ENCODE data around the gene ZNF546.
"Not testable (repeated sequence)": the region's sequence is repeated elsewhere in the genome, so short reads cannot be mapped to it uniquely, and the experiment has no call there.

ZNF546 gene

DNA sequence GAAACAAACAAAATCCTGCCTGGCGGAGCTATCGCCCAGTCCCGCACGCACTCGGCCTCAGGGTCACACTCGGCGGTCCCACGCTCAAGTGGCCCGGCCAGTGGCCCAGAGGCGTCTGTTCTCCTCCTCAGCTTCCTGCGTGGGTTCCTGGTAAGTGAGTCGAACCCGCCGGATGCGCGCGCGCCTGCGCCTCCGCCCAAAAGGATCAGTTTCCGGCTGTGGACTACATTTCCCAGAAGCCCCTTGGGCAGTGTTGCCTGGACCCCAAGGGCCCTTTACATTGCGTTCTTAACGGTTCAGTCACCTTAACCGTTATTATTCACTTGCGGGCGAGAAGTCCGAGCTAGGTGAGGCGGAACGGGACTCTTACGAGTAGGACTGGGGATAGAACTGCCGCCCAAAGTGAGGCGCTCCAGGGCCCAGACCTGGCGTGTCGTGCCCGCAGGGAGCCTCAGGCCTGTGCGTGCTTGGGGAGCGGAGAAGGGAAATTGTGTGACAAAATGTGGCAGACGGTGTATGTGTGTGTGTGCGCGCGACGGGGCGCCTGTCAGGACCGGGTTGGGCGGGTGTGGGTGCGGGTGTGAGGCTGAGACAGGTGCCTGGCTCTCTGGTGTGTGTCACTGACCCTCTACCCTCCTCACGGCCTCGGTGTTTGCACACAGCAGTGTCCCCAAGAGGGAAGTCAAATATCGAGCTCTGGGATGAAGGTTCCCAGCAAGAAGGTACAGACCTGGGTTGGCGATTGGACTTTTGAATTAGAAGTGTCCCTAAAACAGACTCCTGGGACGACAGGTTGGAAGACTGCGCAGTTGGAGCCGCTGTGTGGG, at the start of gene ZNF546:
TSS of gene ZNF546 (plus strand) at position 250 of the 827 bp plus-strand sequence. CDS start 1,267 bp downstream, outside the sequence.
- DNase-seq: peak; percentile 89

DNA sequence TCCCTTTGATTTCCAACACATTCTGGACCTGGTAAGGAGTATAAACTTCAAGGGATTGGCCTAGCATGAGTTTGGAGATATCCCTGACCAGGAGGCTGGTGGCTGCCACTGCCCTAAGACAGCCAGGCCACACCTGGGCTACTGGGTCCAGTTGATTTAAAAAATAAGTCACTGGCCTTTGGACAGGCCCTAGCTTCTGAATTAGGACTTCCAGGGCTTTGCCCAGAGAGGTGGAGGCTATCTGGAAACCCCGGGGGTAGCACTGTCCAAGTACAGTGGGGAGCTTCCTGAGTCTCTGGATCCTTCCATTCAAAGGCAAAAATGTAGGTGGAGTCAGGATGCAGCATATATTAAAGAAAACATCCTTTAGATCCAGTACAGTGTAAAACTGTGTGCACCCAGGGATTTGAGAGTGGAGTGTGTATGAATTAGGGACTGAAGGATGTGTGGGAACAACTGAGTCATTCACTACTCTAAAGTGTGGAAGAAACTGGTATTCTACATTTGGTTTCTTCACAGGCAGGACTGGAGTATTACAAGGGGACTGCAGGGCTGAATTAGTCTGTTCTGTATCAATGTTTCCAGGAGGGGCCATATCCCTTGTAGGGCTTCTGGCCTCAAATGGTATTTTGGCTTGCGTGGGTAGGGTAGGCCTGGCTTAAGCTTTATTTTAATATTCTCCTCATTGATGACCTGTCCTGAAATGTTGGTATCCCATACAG, 47.7 kb upstream of the ZNF546 start:
- DNase-seq: no peak

DNA sequence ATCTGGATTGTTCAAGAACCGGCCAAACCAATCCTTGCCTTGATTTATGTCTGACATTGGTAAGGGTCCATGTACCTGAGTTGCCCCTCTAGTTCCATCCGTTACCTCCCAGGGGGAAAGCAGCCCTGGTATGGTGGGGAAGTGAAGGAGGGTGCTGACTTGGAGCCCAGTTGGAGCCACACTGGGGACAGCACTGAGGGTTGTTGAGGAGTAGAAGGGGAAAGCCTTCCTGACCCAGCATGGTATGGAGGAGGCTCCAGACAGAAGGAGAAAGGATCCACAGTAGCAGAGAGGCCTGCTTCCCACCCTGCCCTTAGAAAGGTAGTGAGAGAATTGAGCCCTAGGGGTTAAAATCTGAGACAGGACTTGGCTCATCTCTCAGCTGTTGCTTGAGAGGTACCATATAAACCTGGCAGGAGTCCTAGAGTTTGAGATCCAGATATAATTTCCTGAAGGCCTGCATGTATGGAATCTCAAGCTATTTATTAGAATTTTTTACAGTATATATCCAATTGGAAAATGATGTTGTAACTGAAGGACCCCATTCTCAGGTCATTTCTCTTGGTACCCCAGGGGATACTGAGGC, 45.7 kb upstream of the ZNF546 start:
- no peak for DNase-seq

DNA sequence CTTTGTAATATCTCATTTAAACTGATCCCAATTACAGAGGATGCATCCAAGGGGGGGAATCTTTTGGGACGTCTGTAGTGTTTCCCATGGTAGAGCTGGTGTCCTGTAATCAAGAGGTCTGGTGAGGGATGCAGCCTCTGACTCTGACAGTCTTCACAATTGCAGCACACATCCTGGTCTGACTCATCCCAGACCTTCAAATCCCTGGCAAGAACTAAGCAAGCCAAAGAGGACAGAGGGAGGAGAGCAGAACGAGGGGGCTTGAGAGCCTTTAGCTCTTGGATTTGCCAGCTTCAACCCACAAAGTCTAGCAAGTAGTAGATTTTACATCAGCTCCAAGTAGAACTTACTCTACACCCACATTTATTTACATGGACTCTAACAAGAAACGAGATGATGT, 45.2 kb upstream of the ZNF546 start:
- peak; percentile 29 for DNase-seq

DNA sequence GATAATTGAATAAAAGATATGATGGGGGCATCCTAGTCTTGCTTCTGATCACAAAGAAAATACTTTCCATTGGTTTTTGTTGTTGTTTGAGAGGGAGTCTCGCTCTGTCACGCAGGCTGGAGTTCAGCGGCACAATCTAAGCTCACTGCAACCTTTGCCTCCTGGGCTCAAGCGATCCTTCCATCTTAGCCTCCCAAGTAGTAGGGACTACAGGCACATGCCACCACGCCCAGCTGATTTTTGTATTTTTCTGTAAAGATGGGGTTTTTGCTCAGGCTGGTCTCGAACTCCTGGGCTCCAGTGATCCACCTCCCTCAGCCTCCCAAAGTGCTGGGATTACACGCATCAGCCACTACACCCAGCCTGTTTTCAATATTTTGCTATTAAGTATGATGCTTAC, 42.9 kb upstream of the ZNF546 start:
- DNase-seq: no peak

DNA sequence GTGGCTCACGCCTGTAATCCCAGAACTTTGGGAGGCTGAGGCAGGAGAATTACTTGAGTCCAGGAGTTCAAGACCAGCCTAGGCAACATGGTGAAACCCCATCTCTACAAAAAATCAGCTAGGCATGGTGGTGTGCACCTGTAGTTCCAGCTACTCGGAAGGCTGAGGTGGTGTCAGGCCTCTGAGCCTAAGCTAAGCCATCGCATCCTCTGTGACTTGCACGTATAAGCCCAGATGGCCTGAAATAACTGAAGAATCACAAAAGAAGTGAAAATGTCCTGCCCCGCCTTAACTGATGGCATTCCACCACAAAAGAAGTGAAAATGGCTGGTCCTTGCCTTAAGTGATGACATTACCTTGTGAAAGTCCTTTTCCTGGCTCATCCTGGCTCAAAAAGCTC, 39.0 kb upstream of the ZNF546 start:
- DNase-seq: not testable (repeated sequence)

DNA sequence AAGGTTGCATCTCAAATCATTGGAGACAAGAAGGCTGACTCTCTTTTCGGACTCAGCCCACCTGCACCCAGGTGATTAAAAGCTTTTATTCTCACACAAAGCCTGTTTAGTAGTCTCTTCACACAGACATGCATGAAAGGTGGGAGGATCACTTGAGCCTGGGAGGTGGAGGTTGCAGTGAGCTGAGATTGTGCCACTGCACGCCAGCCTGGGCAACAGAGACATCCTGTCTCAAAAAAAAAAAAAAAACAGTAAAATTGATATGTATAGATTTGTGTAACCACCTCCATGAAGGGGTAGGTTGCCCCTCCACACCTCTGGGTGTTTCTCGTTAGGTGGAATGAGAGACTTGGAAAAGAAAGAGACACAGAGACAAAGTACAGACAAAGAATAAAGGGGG, 37.9 kb upstream of the ZNF546 start:
- DNase-seq: not testable (repeated sequence)

DNA sequence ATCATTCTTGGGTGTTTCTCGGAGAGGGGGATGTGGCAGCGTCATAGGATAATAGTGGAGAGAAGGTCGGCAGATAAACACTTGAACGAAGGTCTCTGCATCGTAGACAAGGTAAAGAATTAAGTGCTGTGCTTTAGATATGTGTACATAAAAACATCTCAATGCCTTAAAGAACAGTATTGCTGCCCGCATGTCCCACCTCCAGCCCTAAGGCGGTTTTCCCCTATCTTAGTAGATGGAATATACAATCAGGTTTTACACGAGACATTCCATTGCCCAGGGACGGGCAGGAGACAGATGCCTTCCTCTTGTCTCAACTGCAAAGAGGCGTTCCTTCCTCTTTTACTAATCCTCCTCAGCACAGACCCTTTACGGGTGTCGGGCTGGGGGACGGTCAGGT, 37.5 kb upstream of the ZNF546 start:
- DNase-seq: not testable (repeated sequence)

DNA sequence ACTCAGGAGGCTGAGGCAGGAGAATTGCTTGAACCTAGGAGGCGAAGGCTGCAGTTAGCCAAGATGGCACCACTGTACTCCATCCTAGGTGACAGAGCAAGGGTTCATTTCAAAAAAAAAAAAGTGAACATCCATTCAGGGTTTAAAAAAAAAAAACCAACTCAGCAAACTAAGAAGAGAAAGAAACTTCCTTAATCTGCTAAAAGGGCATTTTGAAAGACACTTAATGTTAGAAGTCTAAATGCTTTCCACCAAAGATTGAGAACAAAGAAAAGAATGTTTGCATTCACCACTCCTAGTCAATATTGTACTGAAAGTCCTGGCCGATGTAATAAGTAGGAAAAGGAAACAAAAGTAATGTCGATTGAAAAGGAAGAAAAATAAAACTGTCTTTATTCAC, 33.0 kb upstream of the ZNF546 start:
- no peak for DNase-seq

DNA sequence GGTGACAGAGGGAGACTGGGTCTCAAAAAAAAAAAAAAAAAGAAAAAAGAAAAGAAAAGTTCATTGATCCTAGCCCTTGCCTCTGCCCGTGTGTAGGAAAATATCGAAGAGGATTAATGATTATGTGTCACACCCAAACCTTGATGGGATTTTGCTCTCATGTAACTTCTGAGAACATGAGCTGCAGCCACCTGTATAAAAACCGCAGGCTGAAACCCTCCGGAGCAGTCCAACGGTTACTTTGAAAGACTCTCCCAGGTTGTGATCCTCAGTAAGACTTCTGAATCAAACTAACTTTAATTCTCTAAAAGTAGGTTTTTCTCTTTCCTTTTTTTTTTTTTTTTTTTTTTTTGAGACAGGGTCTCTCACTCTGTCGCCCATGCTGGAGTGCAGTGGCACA, 30.2 kb upstream of the ZNF546 start:
- DNase-seq: no peak

DNA sequence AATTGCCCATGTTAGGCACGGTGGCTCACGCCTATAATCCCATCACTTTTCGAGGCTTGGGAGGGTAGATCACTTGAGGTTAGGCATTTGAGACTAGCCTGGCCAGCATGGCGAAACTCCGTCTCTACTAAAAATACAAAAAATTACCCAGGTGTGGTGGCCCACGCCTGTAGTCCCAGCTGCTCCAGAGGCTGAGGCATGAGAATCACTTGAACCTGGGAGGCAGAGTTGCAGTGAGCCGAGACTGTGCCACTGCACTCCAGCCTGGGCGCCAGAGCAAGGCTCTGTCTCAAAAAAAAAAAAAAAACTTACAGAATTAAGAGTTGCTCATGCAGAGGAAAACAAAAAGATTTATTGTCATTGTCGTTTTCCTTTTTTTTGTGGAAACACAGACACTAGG, 29.3 kb upstream of the ZNF546 start:
- no peak for DNase-seq

DNA sequence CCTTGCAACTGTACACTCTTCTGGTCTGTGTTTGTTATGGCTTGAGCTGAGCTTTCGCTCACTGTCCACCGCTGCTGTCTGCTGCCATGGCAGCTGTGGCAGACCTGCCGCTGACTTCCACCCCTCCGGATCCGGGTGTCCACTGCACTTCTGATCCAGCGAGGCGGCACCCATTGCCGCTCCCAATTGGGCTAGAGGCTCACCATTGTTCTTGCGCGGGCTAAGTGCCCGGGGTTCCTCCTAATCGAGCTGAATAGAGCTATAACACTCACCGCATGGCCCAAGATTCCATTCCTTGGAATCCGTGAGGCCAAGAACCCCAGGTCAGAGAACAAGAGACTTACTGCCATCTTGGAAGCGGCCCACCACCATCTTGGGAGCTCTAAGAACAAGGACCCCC, 28.1 kb upstream of the ZNF546 start:
- no peak for DNase-seq

DNA sequence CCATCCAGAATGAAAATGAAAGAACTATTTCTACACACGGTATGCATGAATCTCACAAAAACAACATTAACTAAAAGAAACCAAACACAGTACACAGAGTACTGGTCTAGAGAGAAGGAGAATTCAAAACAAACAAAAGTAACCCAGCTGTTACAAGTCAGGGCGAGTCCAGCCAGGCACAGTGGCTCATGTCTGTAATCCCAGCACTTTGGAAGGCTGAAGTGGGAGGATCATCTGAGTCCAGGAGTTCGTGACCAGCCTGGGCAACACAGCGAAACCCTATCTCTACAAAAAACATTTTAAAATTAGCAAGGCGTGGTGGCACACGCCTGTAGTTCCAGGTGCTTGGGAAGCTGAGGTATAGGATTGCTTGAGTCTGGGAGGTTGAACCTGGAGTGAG, 27.6 kb upstream of the ZNF546 start:
- DNase-seq: no peak

DNA sequence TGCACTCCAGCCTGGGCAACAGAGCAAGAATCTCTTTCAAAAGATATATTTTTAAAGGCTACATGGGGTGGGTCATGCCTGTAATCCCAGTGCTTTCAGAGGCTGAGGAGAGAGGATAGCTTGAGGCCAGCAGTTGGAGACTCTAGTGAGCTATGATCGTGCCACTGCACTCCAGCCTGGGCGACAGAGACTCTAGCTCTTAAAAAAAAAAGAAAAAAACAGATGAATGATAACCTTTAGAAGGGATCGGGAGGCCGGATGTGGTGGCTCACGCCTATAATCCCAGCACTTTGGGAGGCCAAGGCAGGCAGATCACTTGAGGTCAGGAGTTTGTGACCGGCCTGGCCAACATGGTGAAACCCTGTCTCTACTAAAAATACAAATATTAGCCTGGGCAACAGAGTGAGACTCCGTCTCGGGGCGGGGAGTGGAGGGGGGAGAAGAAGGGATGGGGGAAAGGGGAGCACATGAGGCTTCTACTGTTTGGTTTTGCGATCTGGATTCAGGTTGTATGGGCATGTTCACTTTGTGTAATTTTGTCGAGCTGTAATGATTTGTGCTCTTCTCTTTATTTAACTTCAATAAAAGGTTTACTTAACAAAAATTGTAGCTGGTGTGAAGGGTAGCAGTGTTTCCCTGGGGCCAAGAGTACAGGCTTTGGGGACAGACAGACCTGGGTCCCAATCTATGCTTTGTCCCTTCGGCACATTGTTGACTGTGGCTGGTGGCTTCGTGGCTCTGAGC, 27.0 kb upstream of the ZNF546 start:
- DNase-seq: no peak

DNA sequence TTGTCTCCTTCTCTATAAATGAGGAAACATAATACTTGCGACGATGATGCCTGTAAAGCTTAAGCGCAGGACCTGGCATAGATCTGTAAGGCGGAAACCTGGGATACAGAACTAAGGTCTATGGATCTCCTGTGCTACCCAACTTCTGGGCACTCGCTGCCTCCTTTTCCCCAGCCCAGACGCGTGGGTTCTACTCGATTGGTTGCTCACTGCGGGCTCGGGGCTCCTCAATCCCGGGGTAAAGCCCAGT, 26.5 kb upstream of the ZNF546 start:
- no peak for DNase-seq

DNA sequence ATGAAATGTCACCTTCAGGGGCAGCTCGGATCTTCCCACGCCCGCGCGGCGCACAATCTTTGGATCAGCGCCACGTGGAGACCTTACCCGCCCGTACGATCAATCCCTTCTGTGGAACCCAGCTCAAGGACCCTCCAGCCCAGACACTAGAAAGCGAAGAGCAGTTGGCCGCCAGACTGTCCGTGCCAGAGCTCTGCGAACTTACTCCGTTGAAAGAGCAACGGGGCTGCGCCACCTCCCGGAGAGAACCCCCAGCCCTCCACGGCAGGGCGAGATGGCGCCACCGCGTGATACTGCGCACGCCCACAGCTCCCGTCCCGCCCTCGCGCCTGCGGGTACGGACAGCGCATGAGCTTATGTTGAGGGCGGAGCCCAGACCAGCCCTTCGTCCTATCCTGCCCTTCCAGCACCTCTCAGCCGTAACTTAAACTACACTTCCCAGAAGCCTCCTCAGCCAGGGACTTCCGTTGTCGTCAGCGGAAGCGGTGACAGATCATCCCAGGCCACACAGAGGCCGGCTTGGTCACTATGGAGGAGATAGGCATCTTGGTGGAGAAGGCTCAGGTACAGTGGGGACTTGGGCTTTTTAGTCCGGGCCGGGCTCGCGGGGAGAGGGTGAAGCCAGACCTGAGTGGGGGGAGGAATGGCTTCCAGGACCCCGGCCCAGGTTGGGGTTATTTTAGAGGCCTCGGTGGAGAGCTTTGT, 26.0 kb upstream of the ZNF546 start, which contains the start of gene PSMC4:
TSS of gene PSMC4 (plus strand) at position 491 of the 705 bp plus-strand sequence. CDS start at position 529, 38 bp downstream.
- DNase-seq: peak; percentile 99

DNA sequence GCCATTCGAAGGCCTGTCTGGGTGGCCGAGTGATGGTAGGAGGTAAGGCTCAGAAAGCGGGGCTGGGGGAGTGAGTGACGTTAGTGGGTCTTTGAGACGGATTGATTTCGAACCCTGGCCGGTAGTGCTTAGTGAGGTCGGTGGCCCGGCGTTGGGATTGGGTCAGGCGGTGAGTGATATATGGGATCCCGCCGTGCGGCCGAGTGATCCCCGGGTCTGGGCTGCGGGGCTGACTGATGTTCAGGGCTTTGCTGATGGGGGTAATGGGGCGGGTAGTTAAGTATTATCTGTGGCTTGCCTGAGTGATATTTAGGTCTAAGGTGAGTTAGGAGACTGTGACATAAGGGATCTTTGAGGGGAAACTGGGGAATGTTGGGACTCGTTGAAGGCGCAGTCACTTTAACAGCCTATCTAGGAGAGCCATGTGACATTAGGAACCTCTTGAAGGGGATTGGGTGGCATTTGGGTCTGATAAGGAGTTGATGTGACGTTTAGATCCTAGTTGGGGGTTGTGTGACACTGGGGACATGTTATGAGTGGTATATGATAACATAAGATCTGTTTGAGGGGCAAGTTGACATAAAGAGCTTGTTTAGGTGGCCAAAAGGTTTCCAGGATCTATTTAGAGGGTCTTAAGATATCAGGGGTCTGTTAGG, 25.4 kb upstream of the ZNF546 start:
- peak; percentile 4 for DNase-seq

DNA sequence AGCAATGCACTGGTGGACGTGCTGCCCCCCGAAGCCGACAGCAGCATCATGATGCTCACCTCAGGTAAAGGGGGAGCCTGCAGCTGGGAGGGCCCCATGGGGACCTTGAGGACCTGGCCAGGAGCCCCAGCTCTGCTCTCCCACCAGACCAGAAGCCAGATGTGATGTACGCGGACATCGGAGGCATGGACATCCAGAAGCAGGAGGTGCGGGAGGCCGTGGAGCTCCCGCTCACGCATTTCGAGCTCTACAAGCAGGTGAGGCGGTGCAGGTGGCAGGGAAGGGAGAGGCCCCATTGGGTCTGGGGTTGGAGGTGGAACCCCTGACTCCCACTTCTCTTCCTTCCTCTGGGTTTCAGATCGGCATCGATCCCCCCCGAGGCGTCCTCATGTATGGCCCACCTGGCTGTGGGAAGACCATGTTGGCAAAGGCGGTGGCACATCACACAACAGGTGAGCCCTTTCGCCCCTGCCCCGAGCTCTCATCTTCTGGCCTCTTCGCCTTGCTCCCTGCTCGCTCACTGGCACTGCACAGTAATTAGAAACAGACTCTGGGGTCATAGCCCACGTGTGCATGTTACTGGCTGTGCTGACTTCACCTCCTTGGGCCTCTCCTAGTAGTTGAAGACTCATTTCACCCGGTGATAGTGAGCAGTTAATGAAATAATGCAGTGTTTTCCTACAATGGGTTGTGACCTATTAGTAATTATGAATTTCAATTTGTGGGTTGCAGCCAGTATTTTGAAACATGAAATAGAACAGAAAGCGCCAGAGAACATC, 22.3 kb upstream of the ZNF546 start:
- no peak for DNase-seq

DNA sequence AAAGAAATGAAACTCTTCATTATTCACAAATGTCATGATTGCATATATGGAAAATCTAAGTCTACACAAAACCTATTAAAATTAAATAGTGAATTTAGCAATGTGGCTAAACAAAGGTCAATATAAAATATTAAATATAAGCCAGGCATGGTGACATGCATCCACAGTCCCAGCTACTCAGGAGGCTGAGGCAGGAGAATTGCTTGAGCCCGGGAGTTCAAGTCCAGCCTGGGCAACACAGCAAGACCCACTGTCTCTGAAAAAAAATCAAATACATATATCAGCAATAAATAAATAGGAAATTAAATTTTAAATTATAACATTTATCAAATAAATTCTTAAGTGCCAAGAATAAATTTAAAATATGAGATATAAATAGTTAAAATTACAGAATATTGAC, 14.0 kb upstream of the ZNF546 start:
- no peak for DNase-seq

DNA sequence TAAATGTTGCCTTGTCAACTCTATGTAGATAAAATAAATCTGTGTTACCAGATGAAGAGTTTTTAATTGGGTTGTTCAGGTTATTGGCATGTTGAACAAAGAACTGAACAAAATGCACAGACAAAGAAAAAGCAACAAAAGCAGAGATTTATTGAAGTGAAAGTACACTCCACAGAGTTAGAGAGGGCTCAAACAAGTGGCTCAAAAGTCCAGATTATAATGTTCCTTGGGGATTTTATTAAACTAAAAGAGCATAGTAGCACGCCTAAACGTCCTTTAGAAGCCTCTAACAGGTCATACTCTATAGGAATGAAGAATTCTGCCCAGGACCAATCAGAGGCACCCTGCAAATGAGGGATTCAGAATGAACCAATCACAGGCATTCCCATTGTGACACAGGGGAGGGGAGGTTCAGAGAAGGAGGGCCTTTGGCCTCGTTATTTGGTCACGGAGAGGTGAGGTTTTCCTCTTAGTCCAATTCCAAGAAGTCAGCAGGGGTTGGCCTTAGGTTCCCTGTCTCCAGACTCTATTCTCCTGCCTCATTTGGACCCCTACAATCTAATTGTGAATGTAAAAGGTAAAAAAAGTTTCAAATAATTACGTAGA, 13.1 kb upstream of the ZNF546 start:
- no peak for DNase-seq

DNA sequence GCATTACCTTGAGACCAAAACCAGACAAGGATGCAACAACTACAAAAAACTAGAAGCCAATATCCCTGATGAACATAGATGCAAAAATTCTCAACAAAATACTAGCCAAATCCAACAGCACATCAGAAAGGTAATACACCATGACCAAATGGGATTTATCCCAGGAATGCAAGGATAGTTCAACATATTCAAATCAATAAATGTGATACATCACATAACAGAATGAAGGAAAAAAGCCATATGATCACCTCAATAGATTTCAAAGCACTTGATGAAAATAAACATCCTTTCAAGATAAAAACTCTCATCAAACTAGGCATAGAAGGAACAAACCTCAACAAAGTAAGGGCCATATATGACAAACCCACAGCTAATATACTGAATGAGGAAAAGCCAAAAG, 10.2 kb upstream of the ZNF546 start:
- DNase-seq: no peak

Data from fibroblast of skin of right biceps (primary cell).